Right cardiac atrium (tissue), 5 donors: ENCODE measurements around the gene ANXA10. TPM values are rescaled to one million over a fixed set of nuclear protein-coding genes. Genes with fewer than 3 reads are reported as not detected.

ENCODE experiments used
- ATAC-seq, 2 donors: fragments of 200-7000 bp; cut with Tn5 transposase; one replicate each; pipeline versions ENCODE4 v1.8.0 to v1.9.1; 2020; ENCODE audit warnings: moderate library complexity in 2 of 2, mild to moderate bottlenecking in 1 of 2
- DNase-seq, 3 donors: peaks; one replicate each; pipeline ENCODE4 v3.0.0-alpha.2; 2020
- H3K27ac ChIP-seq: one replicate; pipeline ENCODE4 v1.5.1; 2013; ENCODE audit warnings: mild to moderate bottlenecking, low read length, control low read depth, moderate library complexity
- H3K27me3 ChIP-seq: one replicate; pipeline ENCODE4 v1.6.1; 2013; ENCODE audit not compliant: control insufficient read depth, insufficient read depth
- H3K4me1 ChIP-seq: one replicate; pipeline ENCODE4 v1.6.1; 2013; ENCODE audit warnings: low read length; ENCODE audit not compliant: control insufficient read depth, insufficient read depth
- H3K4me3 ChIP-seq: one replicate; pipeline ENCODE4 v1.5.1; 2013; ENCODE audit warnings: low read length, control low read depth
- H3K9me3 ChIP-seq: one replicate; pipeline ENCODE4 v1.6.1; 2013; ENCODE audit warnings: low read length; ENCODE audit not compliant: control insufficient read depth
- WGBS: extraction: QIAGEN DNeasy Blood & Tissue Kit; methylation state at CpG from one replicate; pipeline ENCODE4 v1.1.7; 2013; 5-methylcytosine and 5-hydroxymethylcytosine counted together
- intact Hi-C, 4 donors: fragments of 100-400 bp; cut with DNase I; formaldehyde crosslinking; loops; one replicate each; pipeline versions ENCODE4 v1.11.0 to v1.14.0; 2022 to 2023
- polyA plus RNA-seq: library from polyadenylated mRNA; stranded (reverse); fragments of 200-250 nt; gene quantifications from one replicate; pipeline ENCODE4 v1.2.3, GENCODE V29; 2013
- total RNA-seq, 4 donors: library from RNA; stranded (reverse); fragmentation: NEBNext Ultra II Directional; extraction: Animal tissue kit (Norgen Biotek cat#: 25700); gene quantifications; one replicate each; pipeline ENCODE4 v1.2.1, GENCODE V29; 2021
- donor health status: healthy with polysubstance abuse.
- donor health status: DM: no; HTN: yes; CAD: no.
- donor health status: DM: no; HTN: no; CAD: no.
- donor health status: DM: no; HTN: yes; CAD: no; lungs with severe emphysema.
- donor health status: DM: yes; HTN: yes; CAD: no.

ANXA10 gene
- total and polyA plus RNA-seq, 5 donors, result not detected

DNA sequence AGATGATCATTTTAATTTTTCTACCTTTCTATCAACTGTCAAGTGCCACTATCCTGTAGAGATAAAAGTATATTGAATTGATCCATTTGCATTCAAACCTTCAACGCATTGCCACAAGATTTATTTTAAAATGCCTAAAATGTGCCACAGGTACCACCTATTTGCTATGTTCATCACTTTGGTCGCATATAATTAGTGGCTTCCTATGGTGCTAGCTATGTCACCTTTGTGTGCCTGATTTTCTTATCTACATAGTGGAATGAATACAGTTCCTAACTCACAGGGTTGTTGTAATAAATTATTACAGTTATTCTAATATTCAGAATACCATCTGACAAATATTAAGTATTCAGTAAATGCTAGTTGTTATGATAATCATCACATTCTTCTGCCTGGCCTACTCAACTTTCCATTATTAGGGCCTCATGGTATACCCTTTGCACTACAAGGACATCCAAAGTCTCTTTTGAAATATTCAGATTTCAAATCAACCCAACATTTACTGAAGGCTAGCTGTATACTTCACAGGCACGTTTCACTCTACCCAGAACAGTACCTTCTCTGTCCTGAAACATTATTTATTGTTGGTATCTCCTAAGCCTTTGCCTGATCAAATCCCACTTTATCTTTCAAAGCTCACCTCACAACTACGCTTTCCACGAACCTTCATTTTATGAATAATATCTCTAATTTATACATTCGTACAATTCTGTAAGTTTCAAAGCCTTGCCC, 62.4 kb downstream of the ANXA10 start:
- H3K9me3 ChIP-seq, result no peaks in the 10 kb centered on the region
- intact Hi-C loops, result loop anchor here in 1 of 4 donors (10.0 kb wide), 1 partner anchor 1130 kb away; no protein-coding TSS in a partner anchor
- H3K27me3 ChIP-seq, result no peaks in the 10 kb centered on the region
- ATAC-seq, result no peak
- DNase-seq, result no peak
- WGBS, result 75% methylated on average over 6 of the region's 6 CpGs
- no peaks in the 10 kb centered on the region for H3K4me1 ChIP-seq
- no peak overlapping the region for H3K4me3 ChIP-seq
- H3K27ac ChIP-seq, result no peak overlapping the region

DNA sequence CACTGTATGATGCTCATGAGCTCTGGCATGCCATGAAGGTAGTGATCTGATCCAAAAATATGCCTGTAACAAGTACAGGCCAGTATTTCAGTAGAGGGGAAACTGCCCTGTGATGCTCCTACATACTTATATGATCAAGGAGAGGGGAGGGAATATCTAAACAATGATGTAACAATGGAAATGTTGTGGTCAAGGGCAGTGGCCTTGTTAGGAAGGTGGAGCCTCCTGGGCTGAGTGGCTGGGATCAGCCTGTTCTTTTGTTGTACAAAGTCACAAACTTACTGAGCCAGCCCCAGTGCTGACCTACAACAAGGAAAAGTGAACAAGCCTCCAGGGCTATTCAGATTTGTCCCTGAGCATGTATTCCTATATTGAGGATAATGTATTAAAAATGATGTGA, 70.3 kb downstream of the ANXA10 start:
- intact Hi-C loops, result no loop called here
- H3K9me3 ChIP-seq, result no peaks in the 10 kb centered on the region
- H3K4me1 ChIP-seq, result no peaks in the 10 kb centered on the region
- H3K27ac ChIP-seq, result no peak overlapping the region
- H3K27me3 ChIP-seq, result no peaks in the 10 kb centered on the region
- no peak for DNase-seq
- H3K4me3 ChIP-seq, result no peak overlapping the region
- ATAC-seq, result no peak

- Histone ChIP-seq H3K4me3 (no peak overlapping the region), H3K4me1 (no peaks in the 10 kb centered on the region), H3K27ac (no peak overlapping the region), H3K9me3 (no peaks in the 10 kb centered on the region), H3K27me3 (no peaks in the 10 kb centered on the region)
- intact Hi-C loops, result no loop called here
- DNase-seq, result no peak
- ATAC-seq, result no peak
- WGBS, result 67% methylated on average over 2 of the region's 2 CpGs
Measured at GRCh38 chr4:168163106-168163505, 70.8 kb downstream of the ANXA10 start.

DNA sequence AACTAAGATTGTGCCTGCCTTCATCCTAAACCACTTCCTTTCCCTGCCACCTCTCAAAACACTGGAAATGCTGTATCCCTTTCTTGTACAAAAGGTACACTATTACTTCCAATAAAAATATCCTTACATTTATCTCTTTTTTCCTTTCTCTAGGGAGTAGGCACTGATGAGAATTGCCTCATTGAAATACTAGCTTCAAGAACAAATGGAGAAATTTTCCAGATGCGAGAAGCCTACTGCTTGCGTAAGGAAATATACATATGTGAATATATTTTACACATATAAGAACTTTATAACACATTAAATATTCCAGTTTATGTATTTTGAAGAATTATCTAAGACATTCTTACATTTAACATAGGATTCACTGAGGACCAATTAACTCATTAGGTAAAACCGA, 71.7 kb downstream of the ANXA10 start:
- intact Hi-C loops, result no loop called here
- WGBS, result 89% methylated on average over 3 of the region's 3 CpGs
- ATAC-seq, result no peak

DNA sequence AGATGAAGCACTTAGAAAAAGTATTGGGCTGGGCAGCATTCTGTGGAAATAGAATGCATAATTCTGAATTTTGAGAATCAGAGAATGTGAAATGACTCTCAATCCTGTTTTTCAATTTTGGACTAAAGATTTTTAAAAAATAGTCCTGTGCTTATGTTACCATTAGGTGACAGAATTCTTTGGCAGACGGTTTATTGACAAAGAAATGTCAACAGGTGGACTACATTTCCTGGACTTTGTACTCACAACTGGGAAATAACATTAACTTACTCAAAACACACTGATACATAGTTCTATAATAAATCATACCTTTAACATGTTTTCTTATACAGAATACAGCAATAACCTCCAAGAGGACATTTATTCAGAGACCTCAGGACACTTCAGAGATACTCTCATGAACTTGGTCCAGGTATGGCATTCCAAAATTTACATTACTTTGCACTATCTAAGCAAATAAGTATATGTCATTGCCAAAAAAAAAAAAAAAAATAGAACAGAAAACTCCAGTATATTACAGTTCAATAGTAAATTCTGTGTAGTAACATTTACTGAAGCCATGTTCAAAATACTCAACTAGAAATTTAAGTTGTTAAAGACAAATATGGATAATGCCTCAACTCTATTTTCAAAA, 72.7 kb downstream of the ANXA10 start:
- no peaks in the 10 kb centered on the region for H3K9me3 ChIP-seq
- H3K4me3 ChIP-seq, result no peak overlapping the region
- intact Hi-C loops, result no loop called here
- H3K4me1 ChIP-seq, result no peaks in the 10 kb centered on the region
- WGBS, result 57% methylated on average over 1 of the region's 1 CpG
- ATAC-seq (no peak), DNase-seq (no peak)
- no peaks in the 10 kb centered on the region for H3K27me3 ChIP-seq
- no peak overlapping the region for H3K27ac ChIP-seq

More for the DNA sequence above, 71.7 kb downstream of the ANXA10 start:
- H3K27me3 ChIP-seq, result no peaks in the 10 kb centered on the region
- no peak for DNase-seq
- H3K9me3 ChIP-seq, result no peaks in the 10 kb centered on the region
- no peaks in the 10 kb centered on the region for H3K4me1 ChIP-seq
- no peak overlapping the region for H3K27ac ChIP-seq
- H3K4me3 ChIP-seq, result no peak overlapping the region

DNA sequence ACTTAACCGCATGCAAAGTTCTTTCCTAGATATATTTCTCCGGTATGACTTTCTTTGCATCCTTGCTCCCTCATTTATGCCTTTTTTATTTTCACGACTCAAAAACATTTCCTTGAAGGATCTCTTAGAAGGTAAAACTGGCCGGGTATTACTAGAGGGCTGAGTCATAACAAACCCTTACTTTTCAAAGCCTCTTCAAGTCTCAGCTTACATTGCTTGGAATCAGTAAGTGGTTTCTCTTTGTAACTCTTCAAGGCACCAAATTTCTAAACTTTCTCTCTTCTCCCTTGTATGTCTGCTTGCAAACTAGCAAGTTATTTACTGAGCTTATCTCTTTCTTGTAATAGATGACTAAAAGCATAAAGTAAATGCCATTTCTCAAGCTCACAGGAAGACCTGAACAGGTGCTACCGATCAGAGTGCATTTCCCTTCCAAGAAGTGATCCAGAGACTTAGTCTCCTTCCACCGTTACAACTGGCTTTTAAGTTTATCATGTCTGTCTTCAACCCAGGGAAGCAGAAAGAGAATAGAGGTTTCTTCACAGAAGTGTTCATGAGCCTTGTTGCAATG, 75.5 kb downstream of the ANXA10 start:
- H3K9me3 ChIP-seq, result no peaks in the 10 kb centered on the region
- ATAC-seq, result no peak
- intact Hi-C loops, result no loop called here

GRCh38 chr4:168174308-168174707, 82.0 kb downstream of the ANXA10 start:
- ATAC-seq (no peak), DNase-seq (no peak)
- Histone ChIP-seq H3K27me3 (no peaks in the 10 kb centered on the region), H3K4me1 (no peaks in the 10 kb centered on the region), H3K4me3 (no peak overlapping the region), H3K9me3 (no peaks in the 10 kb centered on the region), H3K27ac (no peak overlapping the region)
- intact Hi-C loops, result no loop called here
- WGBS, result 87% methylated on average over 6 of the region's 6 CpGs

More for the DNA sequence above, 75.5 kb downstream of the ANXA10 start:
- 86% methylated on average over 6 of the region's 6 CpGs for WGBS
- Histone ChIP-seq H3K27ac (no peak overlapping the region), H3K4me3 (no peak overlapping the region), H3K27me3 (no peaks in the 10 kb centered on the region), H3K4me1 (no peaks in the 10 kb centered on the region)
- DNase-seq, result no peak

DNA sequence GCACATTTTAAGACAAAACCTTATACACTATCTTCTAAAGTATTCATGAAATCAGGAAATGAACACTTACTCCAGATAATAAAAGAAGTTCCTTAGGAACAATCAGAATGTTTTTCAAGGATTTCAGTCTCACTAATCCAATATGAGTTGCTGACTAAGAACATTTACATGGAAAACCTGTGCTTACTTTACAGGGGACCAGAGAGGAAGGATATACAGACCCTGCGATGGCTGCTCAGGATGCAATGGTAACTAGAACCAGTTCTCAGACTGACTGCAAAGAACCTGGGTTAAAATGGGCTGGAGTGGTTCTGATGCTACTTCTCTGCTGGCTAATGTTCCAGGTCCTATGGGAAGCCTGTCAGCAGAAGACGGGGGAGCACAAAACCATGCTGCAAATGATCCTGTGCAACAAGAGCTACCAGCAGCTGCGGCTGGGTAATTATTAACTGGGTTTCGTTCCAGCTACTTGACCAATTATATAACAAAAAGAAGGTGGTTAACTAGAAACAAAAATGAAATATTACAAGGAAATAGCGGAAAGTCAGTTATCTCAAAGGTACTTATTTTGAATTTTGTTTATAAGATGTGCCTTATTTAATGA, 85.3 kb downstream of the ANXA10 start:
- H3K27ac ChIP-seq, result no peak overlapping the region
- DNase-seq (no peak), ATAC-seq (no peak)
- intact Hi-C loops, result no loop called here
- H3K4me3 ChIP-seq, result no peak overlapping the region
- no peaks in the 10 kb centered on the region for H3K27me3 ChIP-seq
- no peaks in the 10 kb centered on the region for H3K9me3 ChIP-seq
- no peaks in the 10 kb centered on the region for H3K4me1 ChIP-seq
- WGBS, result 89% methylated on average over 5 of the region's 5 CpGs

- WGBS, result 27% methylated on average over 6 of the region's 6 CpGs
- no peaks in the 10 kb centered on the region for H3K4me1 ChIP-seq
- H3K4me3 ChIP-seq, result no peak overlapping the region
- H3K27ac ChIP-seq, result no peak overlapping the region
- H3K9me3 ChIP-seq, result no peaks in the 10 kb centered on the region
- DNase-seq, result no peak
- intact Hi-C loops, result no loop called here
- peak; percentile 26 to 35 for ATAC-seq
- H3K27me3 ChIP-seq, result no peaks in the 10 kb centered on the region
Measured at GRCh38 chr4:168183717-168184571, 91.6 kb downstream of the ANXA10 start.

DNA sequence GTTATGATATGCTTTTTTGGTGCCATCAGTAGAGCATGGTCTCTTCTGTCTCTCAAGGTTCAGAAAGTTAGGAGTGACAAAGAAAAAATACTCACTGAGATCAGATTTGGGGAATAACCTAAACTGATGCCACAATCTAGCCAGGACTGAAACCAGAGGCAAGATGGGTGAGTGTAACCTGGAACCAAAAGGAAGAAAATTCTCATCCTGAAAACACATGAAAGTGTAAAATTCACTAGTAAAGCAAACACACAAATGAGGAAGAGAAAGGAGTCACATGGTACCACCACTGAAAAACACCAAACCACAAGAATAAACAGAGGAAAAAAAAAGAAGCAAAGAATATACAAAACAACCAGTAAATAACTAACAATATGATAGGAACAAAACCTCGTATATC, 96.4 kb downstream of the ANXA10 start:
- H3K4me1 ChIP-seq, result no peaks in the 10 kb centered on the region
- no peaks in the 10 kb centered on the region for H3K9me3 ChIP-seq
- ATAC-seq (no peak), DNase-seq (no peak)
- H3K27ac ChIP-seq, result no peak overlapping the region
- 79% methylated on average over 1 of the region's 1 CpG for WGBS
- H3K27me3 ChIP-seq, result no peaks in the 10 kb centered on the region
- H3K4me3 ChIP-seq, result no peak overlapping the region
- intact Hi-C loops, result no loop called here
